ENCODE measurements around the gene KANK4.
A peak's percentile ranks its signal among the peaks of the same experiment; 100 is the strongest.

The KANK4 gene

DNA sequence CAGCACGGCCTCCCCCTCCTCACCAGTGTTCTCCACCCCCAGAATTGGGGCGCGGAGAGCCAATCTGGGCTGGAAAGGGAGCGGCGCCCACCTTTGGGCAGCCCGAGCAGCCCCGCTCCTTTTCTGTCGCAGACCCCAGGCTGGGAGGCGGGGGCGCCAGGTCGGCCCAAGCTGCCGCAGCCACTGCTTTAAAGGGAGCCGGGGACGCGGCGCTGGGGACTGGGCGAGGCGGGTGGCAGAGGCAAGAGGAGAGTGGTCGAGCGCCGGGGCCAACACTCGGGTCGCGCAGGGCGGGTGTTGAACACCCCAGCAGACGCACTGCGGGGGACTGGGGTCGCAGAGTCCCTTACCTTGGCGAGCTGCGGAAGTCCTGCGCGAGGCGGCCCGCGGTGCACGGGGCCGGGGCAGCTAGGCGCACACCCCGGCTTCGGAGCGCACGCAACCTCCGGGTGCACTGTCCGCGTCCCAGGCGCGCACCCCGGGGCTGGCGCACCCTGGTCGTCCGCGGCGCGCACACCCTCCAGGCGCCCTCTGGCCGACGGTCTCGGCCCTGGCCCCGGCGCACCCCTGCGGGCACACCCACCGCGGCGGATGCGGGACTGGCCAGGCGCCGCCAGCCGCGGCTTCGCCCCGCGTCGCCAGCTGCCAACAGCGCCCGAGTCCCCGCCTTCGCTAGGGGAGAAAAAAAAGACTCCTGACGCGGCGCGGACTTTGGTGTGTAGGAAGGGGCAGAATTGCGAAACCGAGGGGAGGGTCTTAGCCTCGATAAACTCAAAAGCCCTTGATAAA, at the start of gene KANK4:
KANK4 (minus strand) TSS at position 679 of the 789 bp plus-strand sequence. CDS start 37,870 bp downstream, outside the sequence.
- no peak for DNase-seq (ENCODE audit: low spot score)

DNA sequence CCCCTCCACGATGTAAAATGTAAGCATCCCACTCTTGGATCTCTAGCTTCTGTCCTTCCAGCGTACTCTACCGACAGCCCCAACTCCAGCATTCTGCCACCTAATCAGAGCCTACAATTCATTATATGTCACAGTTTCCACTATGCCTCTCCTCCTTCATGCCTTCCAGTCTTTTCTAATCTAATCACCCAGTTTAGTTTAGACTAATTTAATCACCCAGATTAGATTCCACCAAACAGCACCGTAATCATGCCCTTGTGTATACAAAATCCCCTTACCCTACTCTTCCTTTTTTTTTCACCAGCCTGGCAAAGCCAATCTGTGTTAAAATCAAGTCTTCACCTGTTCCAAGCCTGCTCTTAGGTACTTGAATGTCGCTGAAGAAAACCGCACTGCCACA, 49.8 kb upstream of the KANK4 start:
- DNase-seq (ENCODE audit: low spot score): no peak

DNA sequence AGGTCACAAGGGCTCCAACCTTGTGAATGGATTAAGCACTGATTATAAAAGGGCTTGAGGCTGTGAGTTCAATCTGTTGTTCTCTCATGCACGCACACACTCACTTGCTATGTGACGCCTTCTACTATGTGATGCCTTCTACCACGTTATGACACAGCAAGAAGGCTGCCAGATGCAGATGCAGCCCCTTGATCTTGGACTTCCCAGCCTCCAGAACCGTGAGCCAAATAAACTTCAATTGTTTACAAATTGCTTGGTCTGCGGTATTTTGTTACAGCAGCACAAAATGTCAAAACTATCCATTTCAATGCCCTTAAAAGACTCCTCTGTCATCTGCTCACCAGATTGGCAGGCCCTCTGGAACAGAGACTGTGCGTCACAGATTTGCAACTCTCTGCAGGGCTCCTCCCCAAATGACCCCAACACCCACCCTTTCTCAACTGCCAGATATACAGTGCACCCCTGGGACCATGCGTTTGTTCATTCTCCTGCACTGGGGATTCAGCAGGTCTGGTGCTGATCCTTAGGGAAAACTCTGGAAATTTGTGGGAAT, 47.8 kb upstream of the KANK4 start:
- no peak for DNase-seq (ENCODE audit: low spot score)

DNA sequence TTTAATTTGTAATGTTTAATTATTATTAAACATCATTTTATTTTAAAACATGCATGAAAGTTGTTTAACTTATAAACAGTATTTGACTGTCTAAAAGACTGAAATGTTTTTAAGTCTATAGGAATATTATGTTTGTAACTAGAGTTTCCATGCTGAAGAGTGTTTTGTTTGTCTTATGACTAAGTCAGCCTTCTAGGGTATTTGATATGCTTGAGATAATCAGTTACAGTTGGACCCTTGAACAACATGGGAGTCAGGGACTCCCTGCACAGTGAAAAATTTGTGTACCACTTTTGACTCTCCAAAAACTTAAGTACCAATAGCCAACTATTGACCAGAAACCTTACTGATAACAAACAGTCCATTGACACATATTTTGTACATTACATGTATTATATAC, 45.5 kb upstream of the KANK4 start:
- no peak for DNase-seq (ENCODE audit: low spot score)

DNA sequence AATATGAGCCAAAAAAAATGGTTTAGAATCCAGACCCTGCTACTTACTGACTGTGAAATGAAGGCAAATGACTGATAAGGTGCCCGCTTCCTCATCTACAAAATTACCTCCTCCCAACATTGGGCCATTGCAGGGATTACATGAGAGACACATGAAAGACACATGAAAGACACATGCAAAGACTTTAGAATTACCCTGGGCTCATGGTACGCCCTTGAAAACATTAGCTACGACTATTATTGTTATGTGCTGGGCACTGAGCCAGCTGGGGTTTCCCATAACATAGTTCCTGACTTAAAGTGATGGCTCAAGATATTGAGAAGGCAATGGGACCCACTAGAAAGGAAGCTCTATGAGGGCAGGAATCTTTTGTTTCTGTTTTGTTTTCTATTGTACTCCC, 43.7 kb upstream of the KANK4 start:
- no peak for DNase-seq (ENCODE audit: low spot score)

DNA sequence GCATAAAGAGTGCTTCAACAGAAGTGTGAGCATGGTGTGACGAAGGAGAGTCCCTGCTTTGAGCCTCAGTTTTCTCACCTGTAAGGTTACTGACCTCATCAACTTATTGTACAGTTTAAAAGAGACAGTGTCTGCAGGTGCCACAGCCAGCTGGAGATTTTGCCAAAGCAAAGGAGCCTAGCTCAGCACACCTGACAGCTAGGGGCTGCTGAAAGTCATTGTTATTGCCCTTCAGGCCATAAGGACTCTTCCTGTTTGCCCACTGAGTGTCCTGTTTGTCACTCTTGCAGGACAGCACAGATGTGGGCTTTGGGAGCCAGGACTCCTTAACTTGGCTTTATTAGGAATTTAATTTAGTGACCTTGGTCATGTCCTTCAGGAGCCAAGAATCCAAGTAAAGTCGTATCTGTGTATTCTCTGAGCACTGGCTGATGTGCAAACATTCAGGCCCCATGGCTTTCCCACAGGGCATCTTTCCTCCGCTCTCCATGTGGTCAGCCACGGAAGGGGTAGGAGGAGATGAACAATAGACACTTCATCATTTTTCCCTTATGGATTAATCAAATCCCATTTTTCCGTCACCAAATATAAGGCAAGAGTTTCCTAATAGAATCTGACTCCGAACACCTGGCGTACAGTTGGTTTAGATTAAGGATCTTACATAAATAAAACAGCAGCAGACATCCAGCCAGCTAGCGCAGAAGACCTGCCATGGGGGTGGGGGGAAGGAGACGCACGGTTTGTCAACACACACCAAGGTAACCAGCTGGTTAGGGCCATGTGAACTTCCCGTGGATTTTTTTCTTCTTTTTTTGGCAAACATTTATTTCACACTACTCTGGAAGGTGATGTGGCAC, 43.1 kb upstream of the KANK4 start:
- no peak for DNase-seq (ENCODE audit: low spot score)

DNA sequence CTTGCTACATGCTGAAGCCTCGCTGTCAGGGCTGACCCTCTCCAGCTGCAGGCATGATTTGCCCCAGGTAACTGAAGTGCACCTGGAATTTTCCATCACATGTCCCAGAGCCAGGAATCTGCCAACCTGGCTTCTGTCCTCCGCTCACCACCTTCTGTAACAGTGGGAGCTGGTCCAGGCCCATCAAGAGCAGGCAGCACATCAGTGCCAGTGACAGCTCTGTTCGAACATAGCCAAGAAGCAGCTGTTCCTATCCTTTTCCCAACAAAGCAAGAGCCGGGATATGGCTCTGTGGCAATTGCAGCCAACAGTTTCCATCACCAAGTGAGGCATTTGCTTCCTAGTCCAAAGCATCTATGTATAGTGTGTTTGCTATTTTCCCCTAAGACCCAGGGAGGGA, 42.2 kb upstream of the KANK4 start:
- DNase-seq (ENCODE audit: low spot score): no peak

DNA sequence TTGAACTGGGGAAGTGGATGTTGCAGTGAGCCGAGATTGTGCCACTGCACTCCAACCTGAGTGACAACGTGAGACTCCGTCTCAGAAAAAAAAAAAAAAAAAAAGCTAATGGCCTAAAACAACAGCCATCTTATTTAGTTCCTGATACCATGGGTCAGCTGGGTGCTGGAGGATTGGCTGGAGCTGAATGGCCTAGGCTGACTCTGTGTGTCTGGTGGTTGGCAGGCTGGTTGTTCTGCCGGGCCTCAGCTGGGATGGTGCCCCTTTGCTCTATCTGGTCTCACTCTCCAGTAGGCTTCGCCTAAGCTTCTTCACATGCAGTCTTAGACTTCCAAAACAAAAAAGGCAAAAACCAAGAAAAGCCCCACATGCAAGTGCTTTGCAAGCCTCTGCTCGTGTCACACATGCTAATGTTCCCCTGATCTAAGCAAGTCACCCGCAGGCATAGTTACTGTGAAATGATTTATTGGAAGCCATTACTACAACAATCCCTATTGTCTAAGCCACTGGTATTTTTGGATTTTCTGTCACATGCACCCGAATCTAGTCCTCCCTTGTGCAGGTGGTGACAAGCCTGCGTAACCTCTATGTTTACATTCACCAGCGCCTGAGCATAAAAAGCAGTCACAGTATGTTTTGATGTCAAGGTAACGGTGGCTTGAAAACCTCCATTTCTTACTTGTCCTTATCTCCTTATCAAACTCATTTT, 39.6 kb upstream of the KANK4 start:
- no peak for DNase-seq (ENCODE audit: low spot score)

DNA sequence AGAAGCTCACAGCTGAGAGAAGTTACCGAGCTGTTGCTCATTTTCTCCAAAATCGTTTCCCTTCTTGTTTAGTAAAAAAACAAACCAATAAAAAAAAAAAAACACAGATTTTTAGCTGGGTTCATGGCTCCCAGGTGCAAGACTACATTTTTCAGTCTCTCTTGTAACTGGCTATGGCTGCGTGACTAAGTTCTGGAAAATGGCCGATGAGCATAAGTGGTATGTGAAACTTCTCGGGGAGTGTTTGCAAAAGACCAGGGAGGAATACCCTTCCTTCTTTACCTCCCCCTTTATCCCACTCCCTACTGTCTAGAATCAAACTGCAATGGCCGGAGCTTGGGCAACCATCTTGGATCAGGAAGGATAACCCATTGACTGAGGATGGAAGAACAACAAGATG, 38.7 kb upstream of the KANK4 start:
- no peak for DNase-seq (ENCODE audit: low spot score)

DNA sequence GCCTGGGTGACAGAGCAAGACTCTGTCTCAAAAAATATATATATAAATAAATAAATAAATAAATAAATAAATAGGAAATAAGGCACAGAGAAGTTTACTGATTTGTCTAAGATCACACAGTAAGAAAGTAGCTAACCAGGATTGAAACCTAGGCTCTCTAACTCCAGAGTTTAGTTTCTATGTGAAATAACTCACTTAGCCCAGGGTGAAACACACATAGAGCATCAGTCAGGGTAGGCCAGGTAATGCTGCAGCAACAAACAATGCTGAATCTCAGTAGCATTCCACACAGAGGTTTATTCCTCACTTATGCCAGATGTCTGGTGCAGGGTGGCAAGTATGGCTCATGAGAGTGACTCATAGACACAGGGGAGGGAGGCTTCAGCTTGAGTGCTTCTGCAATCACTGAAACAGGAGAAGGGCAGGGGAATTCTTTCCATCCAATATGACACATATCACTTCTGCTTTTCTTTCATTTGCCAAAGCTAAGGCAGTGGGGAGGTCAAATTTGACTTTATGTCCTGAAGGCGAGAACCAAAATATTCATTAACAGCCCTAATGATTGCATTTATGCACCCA, 37.1 kb upstream of the KANK4 start:
- DNase-seq (ENCODE audit: low spot score): peak; percentile 73

DNA sequence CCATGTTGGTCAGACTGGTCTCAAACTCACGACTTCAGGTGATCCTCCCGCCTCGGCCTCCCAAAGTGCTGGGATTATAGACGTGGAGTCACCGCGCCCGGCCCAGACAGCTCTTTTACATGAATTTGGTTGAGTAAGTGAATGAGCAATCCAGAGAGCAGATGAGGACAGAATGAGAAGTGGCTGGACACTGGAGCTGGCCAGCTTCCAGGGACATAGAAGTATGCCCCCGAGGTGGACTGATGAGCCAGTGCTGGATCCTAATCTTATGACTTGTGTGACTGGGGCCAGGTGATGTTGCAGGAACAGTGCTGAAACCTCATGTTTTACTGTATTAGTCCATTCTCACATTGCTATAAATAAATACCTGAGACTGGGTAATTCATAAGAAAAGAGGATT, 35.9 kb upstream of the KANK4 start:
- DNase-seq (ENCODE audit: low spot score): no peak

DNA sequence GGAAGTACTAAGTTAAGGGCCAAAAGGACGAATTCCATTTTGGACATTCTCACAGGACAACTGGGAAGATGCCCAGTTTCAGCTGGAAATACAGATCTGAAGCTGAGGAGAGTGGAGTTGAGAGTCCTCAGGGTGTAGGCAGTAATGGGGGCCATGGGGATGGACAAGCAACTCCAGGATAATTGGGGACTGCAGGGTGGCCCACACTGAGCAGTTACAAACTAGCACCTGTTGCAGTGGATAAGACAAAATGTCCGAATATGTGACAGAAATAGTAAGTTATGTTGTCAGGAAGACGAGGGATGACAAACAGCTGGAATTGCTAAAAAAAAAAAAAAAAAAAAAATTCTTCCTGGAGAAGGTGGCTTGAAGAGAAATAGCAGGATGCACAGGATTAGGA, 34.6 kb upstream of the KANK4 start:
- DNase-seq (ENCODE audit: low spot score): no peak

DNA sequence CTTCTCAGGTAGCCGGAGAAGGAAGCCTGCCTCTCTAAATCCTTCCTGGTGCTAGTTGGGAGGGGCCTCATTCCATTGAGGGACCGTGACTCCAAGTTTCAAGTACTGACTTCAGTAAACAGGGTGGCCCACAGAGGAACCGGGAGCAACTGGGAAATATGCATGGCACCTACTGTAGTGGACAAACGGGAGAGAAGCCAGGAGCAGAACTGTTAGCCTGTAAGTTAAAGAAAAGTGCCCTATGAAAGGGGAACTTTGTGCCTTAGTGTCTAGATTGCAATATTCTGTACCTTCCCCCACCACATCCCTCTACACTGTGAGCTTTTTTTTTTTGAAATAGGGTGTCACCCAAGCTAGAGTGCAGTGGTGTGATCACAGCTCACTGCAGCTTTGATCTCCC, 33.2 kb upstream of the KANK4 start:
- no peak for DNase-seq (ENCODE audit: low spot score)

DNA sequence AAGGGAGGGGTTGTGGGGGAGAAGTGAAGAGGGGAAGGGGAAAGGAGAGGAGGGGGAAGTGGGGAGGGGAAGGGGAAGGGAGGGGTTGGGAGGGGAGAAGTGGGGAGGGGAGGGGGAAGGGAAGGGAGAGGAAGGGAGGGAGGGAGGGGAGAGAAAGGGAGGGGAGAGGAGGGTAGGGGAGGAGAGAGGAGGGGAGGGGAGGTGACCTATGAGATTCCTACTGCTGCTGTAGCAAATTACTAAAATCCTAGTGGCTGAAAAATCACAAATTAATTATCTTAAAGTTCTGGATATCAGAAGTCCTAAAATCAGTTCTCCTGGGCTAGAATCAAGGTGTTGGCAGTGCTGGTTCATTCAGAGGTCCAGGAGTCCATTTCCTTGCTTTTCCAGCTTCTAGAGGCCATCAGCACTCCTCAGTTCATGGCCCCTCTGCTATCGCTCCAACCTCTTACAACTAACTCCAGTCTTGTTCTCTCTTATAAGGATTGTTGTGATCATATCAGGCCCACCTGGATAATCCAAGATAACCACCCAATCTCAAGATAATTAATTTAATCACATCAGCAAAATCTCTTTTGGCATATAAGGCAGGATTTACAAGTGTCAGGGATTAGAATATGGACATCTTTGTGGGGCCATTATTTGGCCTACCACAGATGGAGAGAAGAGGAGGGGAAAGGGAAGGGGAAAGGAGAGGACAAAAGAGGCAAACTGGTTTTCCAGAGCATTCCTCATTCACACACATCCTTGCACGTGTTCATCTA, 30.4 kb upstream of the KANK4 start:
- no peak for DNase-seq (ENCODE audit: low spot score)

DNA sequence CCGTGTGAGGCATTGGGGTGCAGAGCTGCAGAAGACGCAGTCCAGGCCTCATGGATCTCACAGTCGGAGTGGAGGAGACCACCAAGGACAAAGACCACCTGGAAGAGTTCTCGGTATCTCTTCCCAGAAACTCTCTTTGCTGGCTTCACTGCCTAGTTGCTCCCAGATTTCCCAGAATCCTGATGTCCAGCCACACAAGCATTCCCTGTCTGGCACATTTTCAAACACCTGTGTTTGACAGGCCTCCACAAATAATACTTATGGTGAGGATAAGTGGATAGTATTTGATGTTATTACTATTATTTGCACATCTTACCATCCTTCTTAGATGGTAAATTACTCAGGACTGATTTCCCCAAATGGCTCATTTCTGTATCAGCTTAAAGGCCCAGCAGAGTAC, 27.7 kb upstream of the KANK4 start:
- DNase-seq (ENCODE audit: low spot score): no peak

DNA sequence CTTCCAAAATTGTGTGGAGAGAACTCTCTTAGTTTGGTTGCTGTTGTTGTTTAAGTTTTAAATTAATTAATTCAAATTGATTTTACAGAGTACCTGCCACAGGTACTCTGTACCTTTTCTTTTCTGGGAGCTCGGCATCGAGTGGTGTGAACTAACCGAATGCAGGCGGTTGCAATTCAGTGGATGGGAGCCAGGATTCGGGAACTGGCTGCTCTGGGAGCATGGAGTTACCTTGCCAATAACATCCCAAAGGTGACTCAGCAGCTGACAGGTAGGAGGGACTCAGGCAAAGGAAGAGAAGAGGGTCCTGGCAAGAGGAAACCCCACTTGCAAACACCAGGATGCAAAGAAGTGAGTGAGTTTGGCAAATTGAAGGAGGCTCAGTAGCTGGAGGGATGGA, 24.7 kb upstream of the KANK4 start:
- no peak for DNase-seq (ENCODE audit: low spot score)

DNA sequence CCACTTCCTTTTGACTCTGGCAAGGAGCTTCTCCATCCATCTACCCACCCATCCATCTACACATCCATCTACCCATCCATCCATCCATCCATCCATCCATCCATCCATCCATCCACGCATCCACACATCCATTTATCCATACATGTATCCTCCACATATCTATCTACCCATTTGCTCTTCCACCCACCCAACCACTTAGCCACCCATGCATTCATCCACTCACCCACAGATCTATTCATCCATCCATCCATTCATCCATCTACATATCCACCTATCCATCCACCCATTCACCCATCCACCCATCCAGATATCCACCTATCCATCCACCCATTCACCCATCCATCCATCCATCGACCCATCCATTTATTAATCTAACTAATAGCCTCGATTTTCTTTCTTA, 23.0 kb upstream of the KANK4 start:
- DNase-seq (ENCODE audit: low spot score): no peak

DNA sequence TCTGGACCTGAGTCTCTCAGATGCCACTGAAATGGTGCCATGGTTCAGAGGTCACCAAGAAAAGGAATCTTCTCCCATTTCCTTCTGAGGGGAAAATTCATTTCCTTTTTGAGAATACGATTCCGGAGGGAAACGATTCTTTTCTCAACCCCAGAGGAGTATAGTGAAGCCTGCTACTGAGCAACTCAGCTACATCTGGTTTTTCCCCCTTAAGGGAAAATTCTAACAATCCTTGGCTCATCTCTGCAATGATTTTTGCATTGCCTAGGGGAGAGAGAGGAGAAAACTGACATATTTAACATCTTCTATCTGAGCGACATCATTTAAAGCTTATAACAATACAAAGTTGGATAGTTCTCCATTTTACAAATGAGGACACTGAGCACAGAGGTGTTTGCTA, 22.4 kb upstream of the KANK4 start:
- DNase-seq (ENCODE audit: low spot score): no peak

DNA sequence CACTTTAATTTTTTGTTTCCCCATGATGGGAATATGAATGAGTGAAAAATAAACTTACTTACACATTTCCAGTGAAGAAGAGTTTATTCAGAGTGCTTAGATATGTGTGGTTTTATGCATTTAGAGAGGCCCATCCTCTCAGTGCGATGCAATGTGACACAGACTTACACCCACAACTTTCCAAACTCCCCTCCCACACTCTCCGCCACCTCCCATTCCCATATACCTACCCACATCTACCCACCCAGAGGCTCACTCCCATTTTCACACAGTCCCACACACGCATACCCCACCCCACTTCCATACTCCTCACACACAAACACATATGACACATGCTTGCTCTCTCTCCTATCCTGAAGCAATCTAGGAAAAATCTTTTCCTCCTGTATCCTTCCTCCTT, 21.9 kb upstream of the KANK4 start:
- no peak for DNase-seq (ENCODE audit: low spot score)

DNA sequence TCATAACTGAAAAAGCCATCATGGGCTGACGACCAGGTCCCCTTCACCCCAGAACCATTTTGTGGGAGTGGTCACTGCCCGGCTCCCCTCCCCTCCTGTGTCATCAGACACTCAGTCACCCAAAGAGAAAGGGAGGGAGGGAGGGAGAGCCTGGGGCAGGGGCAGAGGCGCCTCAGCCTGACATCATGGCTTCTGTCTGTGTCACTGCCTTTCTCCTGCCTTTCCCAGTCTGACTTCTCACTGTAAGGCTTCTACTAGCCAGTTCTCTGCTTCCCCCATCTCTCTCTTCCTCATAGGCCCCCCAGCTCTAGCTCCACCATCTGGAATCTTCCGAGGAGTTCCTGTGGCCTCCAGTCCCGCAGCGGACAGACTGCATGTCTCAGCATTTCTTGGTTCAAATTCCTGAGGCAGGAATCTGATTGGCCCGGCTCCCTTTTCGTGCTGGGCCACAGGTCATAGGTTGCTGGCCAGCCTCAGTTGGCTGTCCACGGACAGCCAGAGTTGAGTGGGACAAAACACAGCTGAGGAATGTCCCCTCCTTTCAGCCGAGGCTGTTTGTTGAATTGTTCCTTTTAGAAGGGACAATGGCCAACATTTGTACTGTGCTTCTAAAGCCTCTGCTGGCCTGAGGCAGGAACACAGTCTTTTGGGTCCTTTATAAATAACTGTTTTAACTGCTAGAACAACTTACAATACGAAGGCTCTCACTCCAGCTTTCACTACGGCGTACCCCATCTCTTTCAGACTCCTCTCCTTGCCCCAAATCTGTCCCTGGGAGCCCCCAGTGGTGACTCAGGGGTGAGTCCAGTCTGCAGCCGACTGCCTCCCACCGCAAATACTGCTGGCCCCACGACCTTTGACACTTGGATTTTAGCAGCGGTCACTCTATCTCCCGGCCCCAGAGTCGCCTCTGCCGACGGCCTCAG, 18.7 kb upstream of the KANK4 start:
- no peak for DNase-seq (ENCODE audit: low spot score)
